Parathyroid adenoma (tissue), 2 donors: ENCODE data around the gene DAPK1.

Experiments
- H2AFZ ChIP-seq: fragments of 300-600 bp; sonication (generic); one replicate; pipeline ENCODE4 v1.7.0; 2017; ENCODE audit warnings: antibody characterized with exemption, mild to moderate bottlenecking
- H3K27ac ChIP-seq: fragments of 300-600 bp; sonication (generic); one replicate; pipeline ENCODE4 v1.7.0; 2017
- H3K27me3 ChIP-seq: fragments of 300-600 bp; sonication (generic); one replicate; pipeline ENCODE4 v1.7.0; 2017; ENCODE audit warnings: low read length; ENCODE audit not compliant: control insufficient read depth, insufficient read depth
- H3K36me3 ChIP-seq: fragments of 300-600 bp; sonication (generic); one replicate; pipeline ENCODE4 v1.7.0; 2017; ENCODE audit warnings: low read length; ENCODE audit not compliant: control insufficient read depth, insufficient read depth
- H3K4me1 ChIP-seq: fragments of 300-600 bp; sonication (generic); one replicate; pipeline ENCODE4 v1.7.0; 2017; ENCODE audit warnings: control low read depth
- H3K4me2 ChIP-seq: fragments of 300-600 bp; sonication (generic); one replicate; pipeline ENCODE4 v1.7.0; 2017; ENCODE audit warnings: low read length
- H3K4me3 ChIP-seq: fragments of 300-600 bp; sonication (generic); one replicate; pipeline ENCODE4 v1.7.0; 2017; ENCODE audit warnings: low read depth, low read length
- H3K79me2 ChIP-seq: fragments of 300-600 bp; sonication (generic); one replicate; pipeline ENCODE4 v1.7.0; 2017; ENCODE audit warnings: control low read depth
- H3K9ac ChIP-seq: fragments of 300-600 bp; sonication (generic); one replicate; pipeline ENCODE4 v1.7.0; 2017; ENCODE audit warnings: mild to moderate bottlenecking
- H3K9me3 ChIP-seq: fragments of 300-600 bp; sonication (generic); one replicate; pipeline ENCODE4 v1.7.0; 2017; ENCODE audit warnings: low read length; ENCODE audit not compliant: control insufficient read depth
- TF ChIP-seq, protein P1 (sequence below): fragments of 300-600 bp; sonication (generic); IDR thresholded peaks from one replicate; pipeline ENCODE4 v1.7.0; 2017; ENCODE audit warnings: antibody characterized with exemption, mild to moderate bottlenecking
- donor health status: primary hyperparathyroidism.

DAPK1 gene

GRCh38 chr9:87643107-87643650 lies 145.5 kb downstream of the DAPK1 start:
- H3K4me2 ChIP-seq = peak overlapping the region; percentile 8
- H2AFZ ChIP-seq = no peak overlapping the region
- no peaks in the 10 kb centered on the region for H3K9me3 ChIP-seq
- H3K36me3 ChIP-seq = no peaks in the 10 kb centered on the region
- H3K9ac ChIP-seq = no peak overlapping the region
- H3K4me1 ChIP-seq = peaks cover 42% of the 10 kb centered on the region
- no peaks in the 10 kb centered on the region for H3K79me2 ChIP-seq
- H3K4me3 ChIP-seq = no peak overlapping the region
- H3K27ac ChIP-seq = peak overlapping the region; percentile 58
- H3K27me3 ChIP-seq = no peaks in the 10 kb centered on the region
- TF ChIP-seq, protein P1, sequence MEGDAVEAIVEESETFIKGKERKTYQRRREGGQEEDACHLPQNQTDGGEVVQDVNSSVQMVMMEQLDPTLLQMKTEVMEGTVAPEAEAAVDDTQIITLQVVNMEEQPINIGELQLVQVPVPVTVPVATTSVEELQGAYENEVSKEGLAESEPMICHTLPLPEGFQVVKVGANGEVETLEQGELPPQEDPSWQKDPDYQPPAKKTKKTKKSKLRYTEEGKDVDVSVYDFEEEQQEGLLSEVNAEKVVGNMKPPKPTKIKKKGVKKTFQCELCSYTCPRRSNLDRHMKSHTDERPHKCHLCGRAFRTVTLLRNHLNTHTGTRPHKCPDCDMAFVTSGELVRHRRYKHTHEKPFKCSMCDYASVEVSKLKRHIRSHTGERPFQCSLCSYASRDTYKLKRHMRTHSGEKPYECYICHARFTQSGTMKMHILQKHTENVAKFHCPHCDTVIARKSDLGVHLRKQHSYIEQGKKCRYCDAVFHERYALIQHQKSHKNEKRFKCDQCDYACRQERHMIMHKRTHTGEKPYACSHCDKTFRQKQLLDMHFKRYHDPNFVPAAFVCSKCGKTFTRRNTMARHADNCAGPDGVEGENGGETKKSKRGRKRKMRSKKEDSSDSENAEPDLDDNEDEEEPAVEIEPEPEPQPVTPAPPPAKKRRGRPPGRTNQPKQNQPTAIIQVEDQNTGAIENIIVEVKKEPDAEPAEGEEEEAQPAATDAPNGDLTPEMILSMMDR = no peak

DNA sequence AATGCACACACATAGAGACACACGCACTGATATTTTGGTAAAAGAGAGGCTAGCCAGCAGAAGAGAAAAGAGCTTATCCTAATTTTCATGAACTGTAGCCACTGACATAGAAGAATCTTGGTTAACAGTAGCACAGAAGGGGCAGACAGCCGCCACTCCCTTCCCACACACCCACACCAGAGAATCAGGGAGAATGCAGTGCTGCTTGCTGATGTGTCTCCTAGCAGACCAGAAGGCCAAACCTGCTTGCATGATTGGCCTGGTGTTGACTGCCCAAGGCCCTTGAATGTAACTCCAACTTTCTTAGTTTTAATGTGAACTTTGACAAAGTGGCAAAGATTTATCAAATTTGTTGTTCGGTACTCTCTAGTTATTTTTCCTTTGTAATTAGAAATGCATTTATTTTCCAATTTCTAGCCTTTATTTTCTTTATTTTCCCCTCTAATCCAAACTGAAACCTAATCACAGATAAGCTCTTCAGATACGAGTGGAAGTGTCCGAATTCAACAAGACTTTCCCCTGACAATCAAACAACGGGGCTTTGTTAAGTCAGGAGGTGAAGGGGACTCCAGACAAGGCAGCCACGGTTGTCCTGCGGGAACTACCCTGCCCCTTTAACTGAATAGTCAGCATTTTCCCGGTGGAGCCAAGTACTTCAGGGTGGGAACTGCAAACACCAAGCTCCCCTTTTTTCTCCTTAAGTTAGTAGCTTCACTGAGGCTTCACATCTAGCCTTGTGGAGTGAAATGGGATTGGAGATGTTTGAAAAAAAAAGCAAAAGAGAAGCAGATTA lies 146.3 kb downstream of the DAPK1 start:
- Histone ChIP-seq H3K9me3 (no peaks in the 10 kb centered on the region), H3K36me3 (no peaks in the 10 kb centered on the region), H3K79me2 (no peaks in the 10 kb centered on the region), H3K4me3 (no peak overlapping the region), H3K4me2 (peak overlapping the region; percentile 17), H3K27me3 (no peaks in the 10 kb centered on the region), H2AFZ (peak overlapping the region; percentile 42), H3K9ac (no peak overlapping the region), H3K27ac (peak overlapping the region; percentile 49), H3K4me1 (peaks cover 42% of the 10 kb centered on the region)
- TF ChIP-seq, protein P1 = no peak

DNA sequence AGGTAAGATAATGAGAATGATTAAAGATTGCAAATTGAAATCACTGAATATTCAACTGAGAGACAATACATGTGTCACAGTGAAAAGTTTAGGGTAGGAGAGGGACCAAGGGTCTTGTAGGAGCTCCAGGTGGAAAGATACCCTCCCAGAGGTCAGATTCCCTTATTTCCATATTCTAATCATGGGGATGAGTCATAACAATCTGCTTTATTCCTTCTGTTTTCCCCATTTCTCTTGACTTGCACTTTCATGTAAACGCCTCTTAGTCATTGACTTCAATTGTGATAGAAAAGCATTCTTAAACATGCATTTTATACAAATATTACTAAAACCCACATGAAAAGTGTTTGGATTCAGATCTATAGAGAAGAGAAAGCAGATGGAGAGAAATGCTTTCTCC lies 147.0 kb downstream of the DAPK1 start:
- H3K79me2 ChIP-seq = no peaks in the 10 kb centered on the region
- no peaks in the 10 kb centered on the region for H3K36me3 ChIP-seq
- peaks cover 36% of the 10 kb centered on the region for H3K4me1 ChIP-seq
- no peaks in the 10 kb centered on the region for H3K9me3 ChIP-seq
- no peak overlapping the region for H3K4me3 ChIP-seq
- H3K9ac ChIP-seq = no peak overlapping the region
- TF ChIP-seq, protein P1 = no peak
- no peak overlapping the region for H2AFZ ChIP-seq
- H3K27me3 ChIP-seq = no peaks in the 10 kb centered on the region
- no peak overlapping the region for H3K27ac ChIP-seq
- peak overlapping the region; percentile 17 for H3K4me2 ChIP-seq

- H3K27me3 ChIP-seq = no peaks in the 10 kb centered on the region
- no peak overlapping the region for H3K9ac ChIP-seq
- TF ChIP-seq, protein P1 = no peak
- H2AFZ ChIP-seq = no peak overlapping the region
- H3K27ac ChIP-seq = no peak overlapping the region
- H3K4me1 ChIP-seq = peaks cover 19% of the 10 kb centered on the region
- no peaks in the 10 kb centered on the region for H3K79me2 ChIP-seq
- no peaks in the 10 kb centered on the region for H3K36me3 ChIP-seq
- H3K4me2 ChIP-seq = no peak overlapping the region
- H3K4me3 ChIP-seq = no peak overlapping the region
- H3K9me3 ChIP-seq = no peaks in the 10 kb centered on the region
Measured at GRCh38 chr9:87646546-87646945, 148.9 kb downstream of the DAPK1 start.
